ENCODE measurements around the gene CAV2.

GRCh38 chr7:116525913-116526861, 26.6 kb downstream of the CAV2 start:
- TF ChIP-seq HNRNPH1 (optimal IDR thresholded peaks at IDR 0.05; ENCODE audit: low read depth, low read length) = no peak
- no peak for TF ChIP-seq NFYB (IDR thresholded peaks at IDR 0.05; ENCODE audit: extremely low read depth, insufficient read length)
- no peak for TF ChIP-seq GABPA (tag; conservative IDR thresholded peaks at IDR 0.05; ENCODE audit: low read depth)
- no peak for TF ChIP-seq POLR2AphosphoS5 (IDR thresholded peaks at IDR 0.05; ENCODE audit: control insufficient read depth, insufficient read depth, low read depth, low read length)
- TF ChIP-seq KLF10 (CRISPR knock-in tag; IDR thresholded peaks at IDR 0.05) = no peak
- TF ChIP-seq FOSL1 (tag; conservative IDR thresholded peaks at IDR 0.05) = peak; percentile 9; the same call in 1 of the 2 replicates
- TF ChIP-seq SMARCE1 (IDR thresholded peaks at IDR 0.05) = peak; percentile 37; the same call in 1 of the 2 replicates
- TF ChIP-seq FOXA1 (IDR thresholded peaks at IDR 0.05; ENCODE audit: borderline replicate concordance) = no peak
- TF ChIP-seq SP1 (CRISPR knock-in tag; IDR thresholded peaks at IDR 0.05) = peak; percentile 47; the same call in 1 of the 2 replicates

Data from K562 (cell line).